HUES48 (cell line): ENCODE results near the gene ACOT9.
"Not testable (repeated sequence)": the region's sequence is repeated elsewhere in the genome, so short reads cannot be mapped to it uniquely, and the experiment has no call there.

Experiments used
- H3K27ac ChIP-seq: one replicate; pipeline ENCODE4 v1.7.0; 2013; ENCODE audit warnings: low read depth, low read length, inconsistent platforms
- H3K27me3 ChIP-seq: 2 replicates; pipeline ENCODE4 v1.6.1; 2013; ENCODE audit warnings: mild to moderate bottlenecking, low read length; ENCODE audit not compliant: control insufficient read depth, insufficient read depth
- H3K36me3 ChIP-seq: 2 replicates; pipeline ENCODE4 v1.6.1; 2013; ENCODE audit warnings: low read length; ENCODE audit not compliant: control insufficient read depth, insufficient read depth
- H3K4me1 ChIP-seq: 2 replicates; pipeline ENCODE4 v1.6.1; 2013; ENCODE audit warnings: mild to moderate bottlenecking, low read length; ENCODE audit not compliant: control insufficient read depth, insufficient read depth
- H3K4me3 ChIP-seq: 2 replicates; pipeline ENCODE4 v1.5.1; 2013; ENCODE audit warnings: mild to moderate bottlenecking, low read depth, low read length
- H3K9ac ChIP-seq: 2 replicates; pipeline ENCODE4 v1.6.1; 2013; ENCODE audit warnings: mild to moderate bottlenecking, low read depth, low read length, moderate library complexity
- H3K9me3 ChIP-seq: 2 replicates; pipeline ENCODE4 v1.6.1; 2013; ENCODE audit warnings: low read length; ENCODE audit not compliant: control insufficient read depth, insufficient read depth

The ACOT9 gene

DNA sequence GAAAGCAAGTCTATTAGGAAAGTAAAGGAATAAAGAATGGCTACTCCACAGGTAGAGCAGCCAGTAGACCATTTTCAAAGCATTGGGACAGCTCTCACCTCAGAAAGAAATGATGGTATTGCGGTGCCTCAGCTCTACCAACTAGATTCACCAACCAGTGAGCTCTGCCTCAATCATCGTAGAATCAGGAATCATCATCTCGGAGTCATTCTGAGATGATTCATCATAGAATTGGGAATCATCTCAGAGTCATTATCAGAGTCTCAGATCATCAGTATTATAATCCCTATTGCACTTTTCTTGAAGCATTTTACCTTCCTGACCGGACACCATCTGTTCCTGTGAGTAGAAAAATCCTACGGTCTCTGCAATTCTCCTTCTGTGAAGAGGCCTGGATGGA lies 22.4 kb upstream of the ACOT9 start:
- H3K36me3 ChIP-seq: no peaks in the 10 kb centered on the region
- no peak overlapping the region for H3K27ac ChIP-seq
- H3K4me3 ChIP-seq: no peak overlapping the region
- no peaks in the 10 kb centered on the region for H3K27me3 ChIP-seq
- H3K9ac ChIP-seq: no peak overlapping the region
- H3K4me1 ChIP-seq: peaks cover 10% of the 10 kb centered on the region
- no peaks in the 10 kb centered on the region; the same call in 1 of the 2 replicates for H3K9me3 ChIP-seq

DNA sequence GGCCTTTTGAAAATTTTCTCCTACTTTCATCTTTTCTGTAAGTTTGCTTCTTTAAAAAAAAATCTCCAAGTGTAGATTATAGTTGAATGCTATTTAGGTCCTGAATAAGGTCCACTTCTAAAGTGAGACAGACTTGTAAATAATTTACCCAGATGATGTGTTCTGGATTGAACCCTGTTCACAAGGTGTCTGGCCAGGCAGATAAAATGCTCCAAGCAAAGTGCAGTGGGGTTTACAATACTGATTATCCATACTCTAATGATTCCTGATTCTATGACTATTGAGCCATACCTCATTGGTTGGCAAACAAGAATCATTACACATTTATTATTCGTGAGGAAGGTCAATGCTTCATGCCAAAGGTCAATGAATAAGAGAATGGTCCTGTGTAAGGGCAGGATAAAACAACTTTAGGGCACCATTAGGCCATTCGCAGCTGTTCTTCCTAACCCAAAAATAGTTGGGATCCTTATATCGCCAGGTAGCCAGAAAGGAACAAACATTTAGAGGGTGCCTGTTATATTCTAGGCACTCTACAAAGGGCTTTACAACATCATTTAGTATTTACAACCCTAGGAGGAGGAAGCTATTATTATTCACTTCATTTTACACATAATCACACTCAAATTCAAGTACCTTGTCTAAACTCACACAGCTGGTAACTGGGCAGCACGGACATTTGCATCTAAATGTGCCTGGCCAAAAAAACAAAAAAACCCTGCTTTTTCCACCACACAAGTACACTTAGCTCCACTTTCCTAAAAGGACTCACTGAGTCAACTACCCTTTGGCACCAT lies 21.3 kb upstream of the ACOT9 start:
- H3K9me3 ChIP-seq: no peaks in the 10 kb centered on the region; the same call in 1 of the 2 replicates
- H3K27ac ChIP-seq: no peak overlapping the region
- peaks cover 10% of the 10 kb centered on the region for H3K4me1 ChIP-seq
- no peak overlapping the region for H3K9ac ChIP-seq
- no peak overlapping the region for H3K4me3 ChIP-seq
- no peaks in the 10 kb centered on the region for H3K27me3 ChIP-seq
- H3K36me3 ChIP-seq: no peaks in the 10 kb centered on the region

DNA sequence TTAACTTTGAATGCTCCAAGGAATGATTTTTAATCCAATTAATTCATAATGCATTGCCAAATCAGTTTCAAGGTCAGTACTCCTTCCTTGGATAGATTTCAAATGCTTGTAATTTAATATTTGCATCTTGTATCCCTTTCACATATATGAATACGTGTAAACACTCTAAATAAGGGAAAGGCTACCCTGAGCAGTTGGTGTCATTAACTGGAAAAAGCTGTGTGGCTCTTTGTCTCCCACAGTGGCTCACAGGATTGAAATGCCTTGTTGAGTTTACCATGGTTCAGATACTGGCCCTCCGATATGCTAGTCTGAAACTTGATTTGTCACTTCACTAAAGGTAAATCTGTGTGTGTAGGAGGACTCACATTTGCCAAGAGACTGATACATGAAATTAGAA lies 16.7 kb upstream of the ACOT9 start:
- Histone ChIP-seq H3K9me3 (no peaks in the 10 kb centered on the region), H3K4me3 (no peak overlapping the region), H3K27ac (no peak overlapping the region), H3K4me1 (peaks cover 8% of the 10 kb centered on the region), H3K36me3 (no peaks in the 10 kb centered on the region), H3K9ac (no peak overlapping the region), H3K27me3 (no peaks in the 10 kb centered on the region; the same call in 1 of the 2 replicates)

DNA sequence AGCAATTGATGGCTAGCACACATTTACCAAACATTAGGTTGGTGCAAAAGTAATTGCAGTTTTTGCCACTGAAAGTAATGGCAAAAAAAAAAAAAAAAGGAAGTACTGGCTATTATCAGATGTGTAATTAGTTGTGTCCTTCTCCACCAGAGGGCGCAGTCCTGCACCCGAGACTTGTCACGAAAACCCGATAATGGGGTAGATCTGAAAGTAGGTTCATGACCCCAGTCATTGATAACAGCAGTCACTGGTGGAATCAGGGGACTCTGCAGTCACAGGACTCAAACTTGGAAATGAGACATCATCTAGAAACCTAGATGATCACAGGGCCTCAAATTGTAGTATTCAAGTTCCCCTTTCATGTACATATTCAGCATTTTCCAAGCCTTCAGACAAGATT lies 13.1 kb upstream of the ACOT9 start:
- Histone ChIP-seq H3K27me3 (no peaks in the 10 kb centered on the region; the same call in 1 of the 2 replicates), H3K36me3 (no peaks in the 10 kb centered on the region), H3K27ac (no peak overlapping the region), H3K9me3 (no peaks in the 10 kb centered on the region), H3K4me1 (no peaks in the 10 kb centered on the region), H3K9ac (no peak overlapping the region), H3K4me3 (no peak overlapping the region)

DNA sequence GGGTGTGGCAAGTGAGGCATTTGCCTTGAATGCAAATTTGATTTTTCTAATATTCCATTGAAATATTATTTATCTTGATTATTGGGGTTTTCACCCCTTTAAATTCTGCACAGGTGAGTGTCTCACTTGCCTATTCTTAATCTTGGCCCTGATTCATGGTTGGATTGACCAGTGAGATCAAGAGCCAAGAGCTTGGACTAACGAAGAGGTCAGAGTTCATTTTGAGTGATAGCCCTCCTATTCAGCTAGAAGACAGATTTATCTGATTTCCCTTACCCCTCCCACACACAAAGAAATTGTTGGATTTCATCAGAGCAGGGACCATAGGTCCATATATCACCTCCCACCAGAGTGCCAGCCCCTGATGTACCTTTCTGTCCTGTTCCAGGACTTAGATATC lies 11.6 kb upstream of the ACOT9 start:
- H3K27ac ChIP-seq: no peak overlapping the region
- no peaks in the 10 kb centered on the region; the same call in 1 of the 2 replicates for H3K27me3 ChIP-seq
- H3K4me1 ChIP-seq: no peaks in the 10 kb centered on the region
- no peak overlapping the region for H3K4me3 ChIP-seq
- no peaks in the 10 kb centered on the region for H3K9me3 ChIP-seq
- H3K9ac ChIP-seq: no peak overlapping the region
- H3K36me3 ChIP-seq: no peaks in the 10 kb centered on the region

DNA sequence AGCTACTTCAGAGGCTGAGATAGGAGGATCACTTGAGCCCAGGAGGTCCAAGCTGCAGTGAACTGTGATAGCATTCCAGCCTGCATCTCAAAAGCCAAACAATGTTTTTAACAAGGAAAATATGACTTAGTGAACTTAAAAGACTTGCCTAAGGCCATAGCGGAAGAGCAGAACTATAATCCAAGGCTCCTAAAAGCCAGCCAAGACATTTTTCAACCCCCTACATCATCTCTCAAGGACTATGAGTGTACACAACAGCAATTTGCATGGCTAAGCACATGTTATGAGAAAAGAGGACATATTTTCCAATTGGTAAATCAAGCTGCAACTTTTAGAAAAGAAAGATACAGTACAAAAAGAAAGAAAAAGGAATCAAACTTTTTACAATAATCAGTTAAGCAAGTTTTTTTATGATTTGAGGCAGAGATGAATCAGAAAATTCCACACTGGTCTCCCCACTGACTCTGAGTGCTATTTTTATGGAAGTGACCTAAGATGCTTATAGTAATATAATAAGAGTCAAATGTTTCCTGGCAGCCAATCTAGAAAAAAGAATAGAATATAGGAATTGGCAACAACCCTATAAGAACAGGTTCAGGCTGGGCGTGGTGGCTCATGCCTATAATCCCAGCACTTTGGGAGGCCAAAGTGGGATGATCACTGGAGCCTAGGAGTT lies 9.8 kb upstream of the ACOT9 start:
- Histone ChIP-seq H3K4me3 (no peak overlapping the region), H3K9ac (no peak overlapping the region), H3K27ac (no peak overlapping the region), H3K36me3 (no peaks in the 10 kb centered on the region), H3K27me3 (no peaks in the 10 kb centered on the region; the same call in 1 of the 2 replicates), H3K4me1 (no peaks in the 10 kb centered on the region), H3K9me3 (no peaks in the 10 kb centered on the region)

DNA sequence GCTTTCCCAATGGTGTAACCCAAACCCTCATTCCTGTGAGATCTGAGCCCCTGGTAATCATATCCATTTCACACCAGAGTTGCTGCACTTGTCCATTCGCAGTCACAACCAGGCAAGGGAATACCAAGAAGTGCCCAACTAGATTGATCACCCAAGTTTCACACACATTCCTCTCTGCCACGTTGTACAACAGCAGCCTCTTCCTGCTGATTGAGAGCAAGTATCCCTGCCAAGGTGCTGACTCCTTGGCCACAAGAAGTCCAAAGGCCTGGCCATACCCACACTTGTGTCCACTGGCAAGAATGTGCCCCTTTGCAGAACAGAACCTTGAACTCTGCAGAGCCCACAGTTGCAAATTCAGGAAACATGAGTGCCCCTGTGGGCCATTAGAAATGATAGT lies 6.5 kb upstream of the ACOT9 start:
- H3K9me3 ChIP-seq: no peaks in the 10 kb centered on the region
- no peaks in the 10 kb centered on the region for H3K27me3 ChIP-seq
- H3K27ac ChIP-seq: no peak overlapping the region
- no peak overlapping the region for H3K4me3 ChIP-seq
- no peak overlapping the region for H3K9ac ChIP-seq
- H3K36me3 ChIP-seq: no peaks in the 10 kb centered on the region
- no peaks in the 10 kb centered on the region for H3K4me1 ChIP-seq

DNA sequence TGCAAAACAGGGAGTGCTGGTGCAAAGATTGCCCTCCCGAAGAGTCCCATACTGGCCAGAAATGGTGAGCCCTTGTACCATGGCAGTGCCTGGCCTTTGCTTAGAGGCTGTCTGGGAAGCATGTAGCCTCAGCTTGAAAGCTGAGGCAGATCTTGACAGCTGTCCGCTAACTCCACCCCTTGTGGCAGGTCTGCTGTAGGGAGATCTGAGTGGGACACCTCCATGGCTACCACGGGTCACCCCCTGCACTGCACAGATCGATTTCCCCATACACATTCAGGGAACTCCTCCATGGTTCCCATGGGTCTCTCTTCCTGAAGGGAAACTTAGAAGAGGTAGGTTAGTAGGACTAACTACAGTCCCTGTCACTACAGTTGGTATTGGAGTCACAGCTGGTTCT lies 6.1 kb upstream of the ACOT9 start:
- no peaks in the 10 kb centered on the region for H3K27me3 ChIP-seq
- H3K9ac ChIP-seq: no peak overlapping the region
- H3K9me3 ChIP-seq: no peaks in the 10 kb centered on the region

DNA sequence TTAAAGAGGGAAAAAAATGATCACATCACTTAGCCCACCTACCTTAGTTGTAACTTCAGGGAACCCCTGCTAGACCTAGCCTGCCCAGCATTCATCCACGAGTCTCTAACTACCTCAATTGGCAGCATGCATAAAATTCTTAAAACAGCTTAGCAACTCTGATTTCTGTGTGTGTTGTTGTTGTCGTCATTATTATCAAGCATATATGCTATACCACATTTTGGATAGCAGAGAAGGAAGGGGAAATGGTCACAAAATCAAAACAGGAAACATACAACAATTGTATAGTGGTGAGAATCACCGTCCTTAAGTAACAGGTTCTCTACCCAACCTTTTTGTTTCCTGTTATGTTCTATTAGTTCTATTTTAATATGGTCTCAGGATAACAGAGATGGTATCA lies 2.7 kb upstream of the ACOT9 start:
- no peak overlapping the region for H3K4me3 ChIP-seq
- no peaks in the 10 kb centered on the region for H3K9me3 ChIP-seq
- no peaks in the 10 kb centered on the region for H3K27me3 ChIP-seq
- no peaks in the 10 kb centered on the region; the same call in 1 of the 2 replicates for H3K4me1 ChIP-seq
- H3K36me3 ChIP-seq: no peaks in the 10 kb centered on the region
- H3K9ac ChIP-seq: no peak overlapping the region
- H3K27ac ChIP-seq: no peak overlapping the region

More for the DNA sequence above, 6.1 kb upstream of the ACOT9 start:
- Histone ChIP-seq H3K27ac (no peak overlapping the region), H3K4me3 (no peak overlapping the region), H3K36me3 (no peaks in the 10 kb centered on the region), H3K4me1 (no peaks in the 10 kb centered on the region)

DNA sequence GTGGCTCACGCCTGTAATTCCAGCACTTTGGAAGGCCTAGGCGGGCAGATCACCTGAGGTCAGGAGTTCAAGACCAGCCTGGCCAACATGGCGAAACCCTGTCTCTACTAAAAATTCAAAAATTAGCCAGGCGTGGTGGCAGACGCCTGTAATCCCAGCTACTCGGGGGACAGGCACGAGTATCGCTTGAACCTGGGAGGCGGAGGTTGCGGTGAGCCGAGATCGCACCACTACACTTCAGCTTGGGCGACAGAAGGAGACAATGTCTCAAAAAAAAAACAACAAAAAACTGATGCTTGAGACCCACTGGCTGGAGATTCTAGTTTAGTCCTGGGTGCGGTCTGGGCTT lies 521 bp upstream of the ACOT9 start:
- H3K9me3 ChIP-seq, H3K4me1 ChIP-seq, H3K36me3 ChIP-seq, H3K9ac ChIP-seq, H3K27me3 ChIP-seq: not testable (repeated sequence)
- Histone ChIP-seq H3K27ac (peak overlapping the region; percentile 39), H3K4me3 (peak overlapping the region; percentile 85)

DNA sequence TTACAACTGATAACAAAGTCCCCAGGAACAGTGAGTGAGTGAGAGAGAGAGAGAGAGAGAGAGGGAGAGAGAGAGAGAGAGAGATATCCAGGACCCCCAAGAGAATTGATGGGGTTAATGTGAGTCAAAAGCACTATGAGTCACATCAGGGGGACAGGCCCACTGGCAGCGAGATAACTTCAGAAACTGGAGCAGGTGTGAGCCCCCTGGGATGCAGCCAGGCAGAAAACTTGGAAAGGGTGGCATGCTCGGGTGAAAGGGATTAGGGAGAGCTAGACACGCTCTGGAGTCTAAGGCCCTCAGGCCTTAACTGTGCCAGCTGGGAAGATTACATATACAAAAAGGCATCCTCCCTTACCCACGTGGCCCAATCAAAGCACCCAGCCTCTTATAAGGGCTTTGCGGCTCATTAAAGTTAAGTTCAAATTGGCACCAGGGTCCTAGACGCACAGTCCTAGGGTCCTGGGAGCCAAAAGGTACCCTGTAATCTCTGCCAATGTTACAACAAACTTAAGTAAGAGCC lies 841 bp downstream of the ACOT9 start:
- Histone ChIP-seq H3K9ac (peak overlapping the region; percentile 85), H3K27me3 (no peaks in the 10 kb centered on the region), H3K36me3 (no peaks in the 10 kb centered on the region), H3K27ac (peak overlapping the region; percentile 79), H3K4me1 (no peaks in the 10 kb centered on the region; the same call in 1 of the 2 replicates), H3K4me3 (peak overlapping the region; percentile 85), H3K9me3 (no peaks in the 10 kb centered on the region)
